ENCODE results near the gene KRTAP1-5. TPM values are rescaled to one million over a fixed set of nuclear protein-coding genes. Genes with fewer than 3 reads are reported as not detected.

The KRTAP1-5 gene
- total RNA-seq, 1 experiment from 2014 or later: not detected

DNA sequence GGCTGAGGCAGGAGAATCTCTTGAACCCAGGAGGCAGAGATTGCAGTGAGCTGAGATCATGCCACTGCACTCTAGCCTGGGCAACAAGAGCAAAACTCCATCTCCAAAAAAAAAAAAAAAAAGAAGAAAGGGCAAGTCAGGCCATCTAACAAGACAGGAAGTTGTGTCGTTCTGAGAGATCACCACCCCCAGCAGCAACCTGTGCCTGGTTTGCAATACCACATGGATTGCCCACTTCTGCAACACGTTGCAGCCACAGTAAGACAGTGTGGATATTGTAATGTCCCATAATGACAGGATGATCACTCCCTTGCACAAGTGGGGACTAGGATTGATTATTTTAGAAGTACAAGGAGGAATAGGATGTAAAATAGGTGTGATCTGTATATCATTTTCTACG lies 42.0 kb upstream of the KRTAP1-5 start:
- ATAC-seq (no peak), DNase-seq (ENCODE audit: low read depth, low spot score) (no peak)
- no TSS peak for BruUV-seq (replicated peaks)
- intact Hi-C loops (cut with micrococcal nuclease; ENCODE audit: unreplicated experiment): no loop called here
- TF ChIP-seq REST (IDR thresholded peaks at IDR 0.05; ENCODE audit: insufficient read depth in 1 of 2, low read depth in 2 of 2, low read length in 1 of 2) (no peak), SIN3A (IDR thresholded peaks at IDR 0.05; ENCODE audit: borderline replicate concordance, insufficient read depth, low read depth, low read length) (no peak), CTCF (IDR thresholded peaks at IDR 0.05) (no peak), TCF7L2 (IDR thresholded peaks at IDR 0.05; ENCODE audit: low read depth, low read length) (no peak), POLR2AphosphoS5 (IDR thresholded peaks at IDR 0.05; ENCODE audit: low read depth, low read length) (no peak)
- Histone ChIP-seq H3K4me1 (ENCODE audit: control insufficient read depth, insufficient read depth, low read length) (no peaks in the 10 kb centered on the region), H3K9me3 (ENCODE audit: control insufficient read depth, insufficient read depth, low read depth, low read length) (no peaks in the 10 kb centered on the region), H3K4me3 (ENCODE audit: low read depth in 2 of 2, low read length in 2 of 2) (no peak overlapping the region), H3K36me3 (ENCODE audit: control insufficient read depth, insufficient read depth, low read length) (no peaks in the 10 kb centered on the region), H3K27ac (ENCODE audit: low read length) (no peak overlapping the region), H3K27me3 (ENCODE audit: control insufficient read depth, insufficient read depth, low read length) (no peaks in the 10 kb centered on the region)
- ChIA-PET CTCF (no interaction called here), POLR2A (no interaction called here)
- in situ Hi-C loops (cut with HindIII; ENCODE audit: low pct_unique_long_range_greater_than_20kb, low sequenced_read_pairs): no loop called here

GRCh38 chr17:41067281-41067680 lies 40.3 kb upstream of the KRTAP1-5 start:
- Histone ChIP-seq H3K27me3 (ENCODE audit: control insufficient read depth, insufficient read depth, low read length) (no peaks in the 10 kb centered on the region), H3K4me3 (ENCODE audit: low read depth in 2 of 2, low read length in 2 of 2) (no peak overlapping the region), H3K4me1 (ENCODE audit: control insufficient read depth, insufficient read depth, low read length) (no peaks in the 10 kb centered on the region), H3K36me3 (ENCODE audit: control insufficient read depth, insufficient read depth, low read length) (no peaks in the 10 kb centered on the region), H3K9me3 (ENCODE audit: control insufficient read depth, insufficient read depth, low read depth, low read length) (no peaks in the 10 kb centered on the region), H3K27ac (ENCODE audit: low read length) (no peak overlapping the region)
- TF ChIP-seq CTCF (IDR thresholded peaks at IDR 0.05): no peak
- TF ChIP-seq SIN3A (IDR thresholded peaks at IDR 0.05; ENCODE audit: borderline replicate concordance, insufficient read depth, low read depth, low read length): no peak
- TF ChIP-seq REST (IDR thresholded peaks at IDR 0.05; ENCODE audit: insufficient read depth in 1 of 2, low read depth in 2 of 2, low read length in 1 of 2): no peak
- TF ChIP-seq POLR2AphosphoS5 (IDR thresholded peaks at IDR 0.05; ENCODE audit: low read depth, low read length): no peak
- TF ChIP-seq TCF7L2 (IDR thresholded peaks at IDR 0.05; ENCODE audit: low read depth, low read length): no peak
- no TSS peak for BruUV-seq (replicated peaks)
- no peak for ATAC-seq
- in situ Hi-C loops (cut with HindIII; ENCODE audit: low pct_unique_long_range_greater_than_20kb, low sequenced_read_pairs) (no loop called here), intact Hi-C loops (cut with micrococcal nuclease; ENCODE audit: unreplicated experiment) (no loop called here)
- CTCF ChIA-PET: no interaction called here
- POLR2A ChIA-PET: no interaction called here
- no peak for DNase-seq (ENCODE audit: low read depth, low spot score)
